Stimulated activated CD8-positive, alpha-beta memory T cell treated with anti-CD3 and anti-CD28 coated beads, Interleukin-4, amount 100 ng/mL, for 24 hours (primary cell): ENCODE results near the gene DHRS1.

ENCODE experiments used
- DNase-seq: peaks from one replicate; pipeline ENCODE4 v3.0.0-alpha.2; 2020; ENCODE audit warnings: low read depth

Gene DHRS1

DNA sequence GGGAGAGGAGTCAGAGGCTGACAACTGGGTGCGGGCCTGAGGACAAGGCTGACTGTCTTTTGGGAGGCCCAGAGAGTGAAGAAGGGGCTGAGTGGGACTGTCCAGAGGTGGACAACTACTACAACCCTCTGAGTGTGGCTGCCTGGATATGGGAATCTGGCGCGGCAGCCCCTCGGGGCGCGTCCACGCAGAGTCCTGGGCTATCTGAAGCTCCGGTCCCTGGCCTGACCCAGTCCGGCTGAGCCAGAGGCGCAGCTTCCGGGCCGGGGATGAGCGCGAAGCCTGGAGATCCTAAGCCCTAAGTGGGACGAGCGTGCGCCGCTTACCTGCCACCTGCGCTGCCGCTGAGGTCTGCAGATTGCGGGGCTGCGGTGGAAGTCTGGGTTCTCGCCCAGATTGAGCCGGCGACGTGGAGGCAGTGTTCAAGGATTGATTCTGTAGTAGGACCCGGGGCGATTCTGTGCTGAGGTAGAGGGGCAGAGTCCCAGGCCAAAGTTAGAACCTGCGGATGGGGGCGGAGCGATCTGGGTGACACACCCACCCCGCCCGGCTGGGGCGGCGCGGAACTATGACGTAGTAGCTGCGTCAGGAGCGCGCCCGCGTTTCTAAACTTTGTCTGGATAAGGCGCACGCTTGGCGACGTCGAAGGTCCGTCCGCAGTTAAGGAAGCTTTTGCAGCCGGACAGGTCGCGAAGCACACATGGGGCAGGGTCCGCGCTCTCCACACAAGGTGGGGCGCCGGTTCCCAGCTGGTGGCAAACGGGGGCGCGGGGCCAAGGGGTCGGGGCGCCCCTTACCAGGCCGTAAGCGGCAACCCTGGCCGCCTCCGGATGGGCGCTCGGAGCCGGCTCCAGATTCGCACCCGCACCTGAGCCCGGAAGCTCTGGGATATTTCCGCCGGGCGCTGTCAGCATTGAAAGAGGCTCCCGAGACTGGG lies at the start of gene DHRS1, which contains the start of gene NOP9:
TSS of gene DHRS1 (minus strand) at position 526 of the 937 bp plus-strand sequence. CDS start 674 bp downstream, outside the sequence.
TSS of gene NOP9 (plus strand) at position 596 of the 937 bp plus-strand sequence. CDS start at position 701, 105 bp downstream.
- DNase-seq, result peak; percentile 85

DNA sequence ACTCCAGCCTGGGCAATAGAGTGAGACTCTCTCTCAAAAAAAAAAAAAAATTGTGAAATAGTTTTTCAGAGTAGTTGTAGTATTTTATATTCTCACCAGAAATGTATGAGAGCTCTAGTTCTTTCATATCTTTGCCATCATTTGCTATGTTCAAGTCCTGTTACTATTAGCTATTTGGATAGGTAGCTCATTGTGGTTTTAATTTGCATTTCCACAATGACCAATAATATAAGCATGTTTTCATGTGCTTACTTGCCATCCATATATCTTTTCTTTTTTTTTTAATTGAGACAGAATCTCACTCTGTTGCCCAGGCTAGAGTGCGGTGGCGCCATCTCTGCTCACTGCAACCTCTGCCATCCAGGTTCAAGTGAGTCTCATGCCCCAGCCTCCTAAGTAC lies 48.6 kb upstream of the DHRS1 start:
- no peak for DNase-seq

DNA sequence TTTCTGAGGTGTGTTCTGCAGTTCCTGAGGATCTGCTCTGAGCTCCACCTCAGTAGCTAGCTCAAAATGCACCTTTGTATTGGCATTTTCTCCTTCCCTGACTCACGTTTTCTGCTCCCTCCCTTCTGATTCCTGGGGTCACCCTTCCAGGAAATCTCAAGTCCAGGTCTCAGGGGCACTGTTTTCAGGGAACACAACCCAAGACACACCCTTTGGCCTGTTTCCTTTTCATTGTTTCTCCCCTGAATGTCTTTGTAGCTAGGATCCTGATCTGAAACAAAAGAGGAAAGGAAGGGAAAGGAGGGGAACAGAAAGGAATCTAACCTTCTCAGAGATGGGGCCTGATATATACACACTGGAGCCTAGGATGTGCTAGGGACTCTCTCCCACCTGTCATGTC lies 47.6 kb upstream of the DHRS1 start:
- no peak for DNase-seq

DNA sequence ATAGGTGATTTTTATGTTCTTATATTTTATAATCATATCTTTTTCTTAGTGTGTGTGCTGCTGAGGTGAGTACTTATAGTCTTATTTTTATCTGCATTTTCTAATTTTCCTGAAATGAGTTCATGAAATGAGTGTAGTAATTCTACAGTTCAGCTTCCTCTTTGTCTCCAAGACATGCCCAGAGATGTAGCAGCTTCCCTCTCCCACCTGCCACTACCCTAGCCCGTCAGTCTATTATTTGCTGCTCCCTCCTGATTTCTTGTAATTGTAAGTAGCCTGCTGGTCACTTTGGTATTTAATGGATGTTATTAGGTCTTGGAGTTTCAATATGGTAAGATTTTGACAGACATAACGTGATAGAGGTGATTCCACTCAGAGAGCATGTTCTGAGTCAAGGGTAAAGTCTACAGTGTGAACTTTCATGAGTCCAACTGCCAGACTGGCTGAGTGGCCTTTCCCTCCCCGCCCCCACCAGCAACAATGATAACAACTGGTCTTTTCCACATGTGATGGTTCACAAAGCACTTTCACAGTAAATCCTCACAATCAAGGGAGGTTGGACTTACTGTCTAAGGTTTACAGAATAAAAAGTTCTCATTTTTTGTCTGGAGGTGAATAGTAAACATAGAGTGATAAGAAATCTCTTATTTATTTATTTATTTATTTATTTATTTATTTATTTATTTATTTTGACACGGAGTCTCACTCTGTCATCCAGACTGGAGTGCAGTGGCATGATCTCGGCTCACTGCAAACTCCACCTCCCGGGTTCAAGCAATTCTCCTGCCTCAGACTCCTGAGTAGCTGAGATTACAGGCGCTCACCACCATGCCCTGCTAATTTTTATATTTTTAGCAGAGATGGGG lies 44.4 kb upstream of the DHRS1 start:
- no peak for DNase-seq

DNA sequence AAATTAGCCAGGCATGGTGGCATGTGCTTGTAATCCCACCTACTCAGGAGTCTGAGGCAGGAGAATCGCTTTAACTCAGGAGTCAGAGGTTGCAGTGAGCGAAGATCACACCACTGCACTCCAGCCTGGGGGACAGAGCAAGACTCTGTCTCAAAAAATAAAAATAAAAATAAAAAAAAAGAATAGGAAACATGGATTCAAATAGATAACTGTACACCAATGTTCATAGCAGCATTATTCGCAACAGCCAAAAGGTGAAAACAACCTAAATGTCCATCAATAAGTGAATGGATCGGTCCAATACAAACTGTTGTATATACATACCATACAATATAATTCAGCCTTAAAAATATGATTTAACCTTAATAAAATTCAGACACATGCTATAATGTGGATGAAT lies 43.3 kb upstream of the DHRS1 start:
- DNase-seq, result no peak

DNA sequence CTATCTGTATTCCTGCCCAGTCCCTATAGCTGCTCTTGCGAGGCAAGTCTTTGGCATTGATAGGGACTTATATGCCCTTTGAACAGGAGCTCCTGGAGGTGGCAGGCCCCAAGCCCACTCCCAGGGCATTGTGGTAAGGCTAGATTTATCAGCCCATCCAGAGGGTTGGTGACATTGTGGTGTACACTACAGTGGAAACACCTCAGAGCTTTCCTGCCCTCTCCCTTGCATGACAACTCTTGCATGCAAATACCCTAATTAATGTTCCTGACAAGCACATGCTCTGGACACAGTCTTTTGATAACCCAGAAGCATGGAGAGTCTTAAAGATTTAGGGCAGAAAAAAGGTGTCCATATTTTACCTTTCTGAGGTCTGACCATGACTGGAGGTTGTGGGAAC lies 41.0 kb upstream of the DHRS1 start:
- no peak for DNase-seq

DNA sequence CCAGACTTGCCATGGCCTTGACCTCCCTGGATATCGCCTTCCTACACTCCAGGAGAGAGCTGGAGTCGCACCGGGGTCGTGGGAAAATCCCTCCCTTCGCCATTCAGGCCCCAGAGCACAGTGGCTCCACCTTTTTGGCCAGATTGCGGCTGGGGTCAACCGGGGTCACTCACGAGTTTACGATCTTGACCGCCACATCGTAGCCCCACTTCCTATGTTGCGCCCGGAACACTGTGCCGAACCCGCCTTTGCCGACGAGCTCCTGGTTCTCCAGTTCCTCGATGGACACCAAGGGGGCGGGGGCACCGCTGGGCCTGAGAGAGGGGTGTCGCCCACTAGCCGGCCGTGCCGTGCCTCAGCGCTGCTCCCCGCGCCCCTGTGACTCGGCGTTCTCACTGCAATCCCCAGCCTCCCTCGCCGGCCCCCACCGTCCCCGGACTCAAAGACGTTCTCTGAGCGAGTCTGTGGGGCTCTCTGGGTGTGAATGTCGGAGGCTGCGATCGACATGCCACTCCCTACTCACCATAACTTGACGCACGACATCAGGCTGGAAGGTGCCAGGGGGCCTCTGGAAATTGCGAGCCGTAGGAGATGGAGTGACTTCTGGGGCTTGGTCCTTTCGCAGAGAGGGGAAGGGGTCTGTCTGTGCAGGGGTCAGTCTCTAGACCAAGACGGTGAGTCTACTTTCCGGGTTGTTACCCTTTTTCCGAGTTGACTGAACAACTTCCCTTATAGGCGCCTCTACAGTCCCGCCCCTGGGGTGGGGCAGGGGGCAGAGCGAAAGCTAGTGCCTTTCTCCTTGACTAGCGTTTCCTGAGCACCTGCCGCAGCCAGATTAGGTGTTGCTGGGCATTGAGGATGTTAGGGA lies 39.9 kb upstream of the DHRS1 start, which contains the start of gene RIPK3:
TSS of gene RIPK3 (minus strand) at position 708 of the 868 bp plus-strand sequence. CDS start at position 543, 165 bp downstream.
- DNase-seq, result peak; percentile 54

DNA sequence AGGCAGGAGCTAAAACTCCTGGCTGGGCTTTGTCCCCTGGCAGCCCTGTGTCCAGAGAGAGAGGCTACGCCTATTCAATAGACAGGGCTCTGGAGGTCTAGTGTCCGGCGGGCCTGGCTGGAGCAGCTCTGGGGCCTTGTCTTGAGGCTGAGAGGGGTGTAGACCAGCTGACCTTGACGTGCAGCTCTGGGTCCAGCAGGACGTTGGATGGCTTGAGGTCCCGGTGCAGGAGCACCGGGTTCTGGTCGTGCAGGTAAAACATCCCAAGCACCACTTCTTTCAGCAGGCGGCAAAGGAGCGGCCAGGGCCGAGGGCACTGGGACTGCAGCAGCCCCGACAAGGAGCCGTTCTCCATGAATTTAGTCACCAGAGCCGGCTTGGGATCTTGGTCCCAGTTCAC lies 39.3 kb upstream of the DHRS1 start:
- no peak for DNase-seq

DNA sequence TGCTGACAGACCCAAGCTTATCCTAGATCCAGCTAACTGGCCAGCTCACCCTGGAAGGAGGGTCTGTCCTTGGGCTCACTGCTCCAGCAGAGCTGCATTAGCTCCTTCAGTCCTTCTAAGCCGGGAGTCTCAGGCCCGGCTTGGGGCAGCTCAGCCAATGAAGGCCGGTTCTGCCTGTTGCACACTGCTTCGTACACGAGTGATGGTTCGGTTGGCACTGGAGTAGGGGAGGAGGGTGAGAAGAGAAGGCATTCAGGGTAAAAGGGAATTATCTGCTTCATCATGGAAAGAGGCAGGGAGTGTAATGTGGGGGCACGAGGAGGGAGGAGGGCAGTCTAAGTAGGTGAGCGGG lies 38.2 kb upstream of the DHRS1 start:
- no peak for DNase-seq

DNA sequence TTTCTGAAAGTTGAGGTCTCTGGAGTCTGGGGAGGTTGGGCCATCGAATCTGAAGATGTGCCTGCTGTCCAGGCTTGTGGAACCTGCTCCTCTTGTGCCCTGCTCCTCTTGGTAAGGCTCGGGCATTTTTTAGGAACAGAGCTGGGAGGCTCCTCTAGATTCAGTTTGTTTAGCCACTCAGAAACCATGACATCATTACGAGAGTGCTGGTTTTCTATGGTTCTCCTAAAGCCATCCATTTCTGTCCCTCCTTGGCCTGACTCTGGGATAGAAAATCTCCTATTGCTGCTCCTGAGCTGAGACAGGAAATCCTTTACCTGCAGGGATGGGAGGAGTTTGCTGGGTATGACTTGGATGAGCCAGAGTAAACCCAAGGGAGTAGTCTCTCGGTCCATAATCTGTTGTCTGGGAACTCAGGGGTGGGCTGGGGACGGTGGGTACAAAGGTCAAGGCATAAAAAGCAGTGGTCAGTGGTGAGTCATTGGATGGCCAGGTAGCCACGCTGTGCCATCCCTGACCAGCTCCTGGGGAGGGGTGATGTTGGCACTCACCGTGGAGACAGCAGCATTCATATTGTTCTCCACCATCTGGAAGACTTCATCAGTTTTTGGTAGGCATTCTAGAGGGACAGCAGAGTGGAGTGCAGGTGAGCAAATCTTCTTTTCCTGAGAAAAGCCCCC lies 37.7 kb upstream of the DHRS1 start:
- DNase-seq, result no peak

DNA sequence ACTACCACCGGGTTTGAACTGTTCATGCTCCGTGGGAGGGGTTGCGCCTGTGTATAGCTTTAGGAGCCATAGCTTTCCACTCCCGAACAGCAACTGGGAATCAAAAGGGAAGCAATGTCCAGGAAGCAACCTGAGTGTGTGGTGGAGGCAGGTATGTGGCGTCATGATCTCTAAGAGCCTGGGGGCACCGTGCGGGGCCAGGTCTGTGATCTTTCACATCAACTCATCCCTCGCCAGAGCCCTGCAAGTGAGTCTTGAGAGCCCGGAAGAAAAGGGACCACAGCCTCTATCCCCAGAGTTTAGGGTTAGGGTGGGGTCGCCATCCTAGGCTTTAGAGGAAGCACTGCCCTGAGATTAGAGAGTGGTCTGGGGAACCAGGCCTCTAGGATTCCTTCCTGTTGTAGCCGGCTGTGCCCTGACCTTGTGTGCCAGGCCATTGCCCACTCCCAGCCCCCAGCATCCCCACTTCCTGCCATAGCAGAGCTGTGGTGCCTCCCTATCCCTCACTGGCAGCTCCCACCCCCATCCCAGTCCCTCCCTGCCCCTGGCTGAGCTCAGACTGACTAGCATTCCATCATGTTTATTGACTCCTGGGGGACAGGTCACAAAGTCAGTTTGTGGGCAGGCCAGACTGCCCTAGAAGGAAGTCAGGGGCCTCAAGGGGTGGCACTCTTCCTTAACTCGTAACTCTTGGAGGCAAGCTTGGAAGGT lies 36.0 kb upstream of the DHRS1 start:
- DNase-seq, result no peak

DNA sequence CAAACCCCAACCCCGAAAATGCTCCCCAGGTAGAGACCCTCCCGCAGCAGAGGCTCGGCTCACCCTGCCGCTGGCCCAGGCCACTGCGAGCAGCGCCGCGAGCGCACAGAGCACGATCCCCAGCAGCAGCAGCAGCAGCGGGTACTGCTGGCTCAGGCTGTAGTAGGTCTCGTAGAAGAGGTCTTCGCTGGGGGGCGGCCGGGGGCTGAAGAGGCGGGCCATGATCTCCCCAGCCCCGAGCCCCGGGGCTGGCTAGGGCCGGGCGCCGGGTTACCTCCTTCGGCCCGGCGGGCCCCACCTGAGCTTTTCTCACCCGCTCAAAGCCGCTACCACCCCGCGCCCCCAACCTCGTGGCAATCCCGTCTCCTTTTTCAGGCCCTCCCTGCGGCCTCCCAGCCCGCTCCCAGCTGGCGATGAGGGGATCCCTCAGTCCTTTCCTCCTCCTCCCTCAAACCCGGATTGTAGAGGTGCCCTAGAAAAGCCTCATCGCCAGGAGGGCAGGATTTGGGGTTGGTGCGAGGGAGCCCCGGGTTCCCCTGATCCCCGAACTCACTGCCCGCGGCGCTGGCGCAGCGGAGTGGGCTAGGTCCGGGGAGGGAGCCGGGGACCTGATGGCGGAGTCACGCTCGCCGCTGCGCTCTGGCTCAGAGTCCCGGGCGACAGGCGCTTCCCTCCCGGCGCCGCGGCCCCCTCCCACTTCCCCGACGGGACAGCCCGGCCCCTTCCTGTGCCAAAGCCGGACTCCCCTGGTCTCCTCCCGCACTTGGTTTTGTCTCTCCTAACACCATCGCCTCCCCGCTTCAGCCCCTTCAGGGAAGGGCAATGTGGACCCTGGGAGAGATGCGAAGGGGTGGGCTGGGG lies 35.1 kb upstream of the DHRS1 start, which contains the start of gene ADCY4:
TSS of gene ADCY4 (minus strand) at position 641 of the 861 bp plus-strand sequence. CDS start at position 222, 419 bp downstream.
- no peak for DNase-seq

DNA sequence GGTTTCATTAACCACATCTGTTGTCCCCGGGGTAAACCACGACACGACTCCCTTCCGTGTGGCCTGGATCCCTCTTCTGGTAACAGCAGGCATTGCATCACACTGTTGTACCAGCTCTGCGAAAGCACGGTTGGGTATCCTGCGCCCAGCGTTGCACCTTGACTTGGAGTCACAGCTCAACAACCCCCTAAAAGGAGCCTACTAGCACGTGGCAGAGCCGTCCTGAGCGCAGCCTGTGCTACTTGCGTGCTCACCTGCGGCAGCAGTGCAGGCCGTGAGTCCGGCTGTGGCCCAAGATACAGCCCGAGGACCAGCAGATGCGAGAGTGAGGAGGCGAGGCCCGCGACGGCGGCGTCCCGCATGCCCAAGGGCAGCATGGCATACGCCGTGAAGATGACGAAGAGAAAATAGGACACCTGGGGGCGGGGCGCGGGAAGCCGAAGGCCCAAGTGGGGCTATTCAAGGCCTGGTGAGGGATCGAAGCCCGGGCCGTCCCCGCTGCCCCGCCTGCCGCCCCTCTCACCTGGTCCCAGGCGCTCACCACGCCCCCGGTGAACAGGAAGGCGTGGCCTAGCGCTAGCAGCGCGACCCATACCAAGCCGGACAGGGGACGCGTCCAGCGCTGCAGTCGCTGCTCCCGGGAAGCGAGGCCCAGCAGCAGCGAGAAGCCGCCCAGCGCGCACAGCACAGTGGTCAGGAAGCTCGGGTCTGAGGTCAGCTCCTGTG lies 32.9 kb upstream of the DHRS1 start:
- DNase-seq, result peak; percentile 65

DNA sequence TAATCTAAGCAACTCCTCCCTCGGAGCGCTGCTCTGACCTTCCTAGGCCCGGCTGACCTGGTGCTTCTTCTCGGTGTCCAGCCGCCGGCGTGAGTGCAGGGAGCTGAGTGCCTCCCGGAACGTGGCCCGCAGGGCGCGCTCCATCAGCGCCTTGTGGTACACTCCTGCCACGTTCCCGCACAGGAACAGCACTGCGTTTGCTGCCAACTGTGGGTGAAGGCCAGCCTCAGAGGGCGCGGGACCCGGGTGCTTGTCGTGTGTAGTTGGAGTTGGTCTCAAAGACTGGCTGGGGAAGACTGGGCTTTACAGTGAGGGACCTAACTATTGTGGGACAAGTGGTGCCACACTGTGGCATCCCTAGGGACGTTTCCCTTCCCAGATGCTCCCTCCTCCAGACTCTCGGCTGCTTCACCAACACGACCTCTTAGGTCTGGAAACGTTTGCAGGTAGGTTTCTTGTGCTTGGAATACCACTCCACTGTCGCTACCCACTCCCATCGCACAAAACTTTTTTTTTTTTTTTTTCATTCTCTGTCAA lies 32.2 kb upstream of the DHRS1 start:
- no peak for DNase-seq

DNA sequence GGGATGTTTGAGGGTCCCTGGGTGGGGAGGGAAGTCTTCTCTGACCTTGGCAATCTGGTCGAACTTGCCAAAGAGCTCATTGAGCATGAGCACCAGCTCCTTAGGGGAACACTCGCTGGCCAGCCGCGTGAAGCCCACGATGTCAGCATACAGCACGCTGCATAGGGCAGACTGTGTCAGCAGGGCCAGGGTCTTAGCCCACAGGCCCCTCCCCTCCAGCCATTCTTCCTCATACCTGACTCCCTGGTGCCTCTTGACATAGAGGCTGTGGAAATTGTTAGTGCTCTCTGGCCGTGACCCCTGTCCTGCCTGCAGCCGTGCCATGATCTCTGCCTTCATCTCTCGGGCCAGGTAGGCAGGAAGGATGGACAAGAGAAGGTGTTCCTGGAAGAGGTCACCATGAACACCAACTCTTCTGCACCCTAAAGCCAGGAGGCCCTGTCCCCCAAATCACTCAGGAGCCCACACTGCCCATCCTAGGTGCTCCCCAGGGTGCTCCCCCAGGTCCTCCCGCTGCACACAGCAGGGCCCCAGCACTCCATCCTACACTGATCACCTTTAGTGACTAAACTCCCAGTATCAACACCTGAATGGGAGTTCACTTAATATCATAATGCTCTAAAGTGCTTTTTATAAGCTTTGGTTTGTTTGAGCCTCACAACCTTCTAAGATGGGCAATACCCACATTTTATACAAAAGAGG lies 31.5 kb upstream of the DHRS1 start:
- DNase-seq, result no peak

DNA sequence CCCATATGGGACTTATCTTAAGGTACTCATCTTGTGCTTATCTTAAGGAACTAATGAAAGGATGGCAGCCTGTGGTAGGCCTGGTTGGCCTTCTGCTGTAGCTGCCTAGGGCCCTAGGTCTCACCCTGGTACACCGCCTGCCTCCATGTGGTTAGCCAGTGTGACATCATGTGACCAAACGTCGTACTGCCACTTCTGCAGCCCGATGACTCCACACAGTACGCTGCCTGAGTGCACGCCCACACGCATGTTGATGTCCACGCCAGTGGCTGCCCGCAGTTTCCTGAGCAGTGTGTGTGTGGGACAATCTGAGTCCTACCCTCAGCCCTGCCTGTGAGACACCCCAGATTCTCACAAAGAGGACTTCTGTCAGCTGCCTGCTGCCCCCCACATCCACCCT lies 30.2 kb upstream of the DHRS1 start:
- peak; percentile 63 for DNase-seq

DNA sequence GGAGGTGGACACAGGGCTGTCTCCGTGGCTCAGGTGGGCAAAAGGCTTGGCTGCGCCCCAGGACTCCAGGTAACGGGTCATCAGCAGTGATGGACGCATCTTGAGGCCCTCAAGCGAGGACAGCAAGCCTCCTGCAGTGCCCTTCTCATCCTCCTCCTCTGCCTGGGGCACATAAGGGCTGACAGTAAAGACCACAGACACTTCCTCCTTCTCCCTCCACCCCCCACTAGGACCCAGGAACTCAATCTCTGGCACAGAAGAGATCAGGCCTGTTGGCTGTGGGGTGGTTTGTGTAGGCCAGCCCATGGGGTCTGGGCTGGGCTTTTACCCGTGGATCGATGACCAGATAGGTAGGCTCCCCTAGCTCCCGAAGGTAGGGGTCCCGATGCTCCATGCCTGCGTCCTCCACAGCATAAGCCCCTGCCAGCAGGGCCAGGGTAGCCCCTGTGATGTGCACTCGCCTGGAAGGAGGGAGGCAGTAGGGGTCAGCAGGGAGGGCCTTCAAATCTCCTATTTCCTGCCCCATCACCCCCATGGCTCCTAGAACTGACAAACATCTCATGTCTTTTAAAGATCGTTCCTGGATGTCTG lies 29.6 kb upstream of the DHRS1 start:
- no peak for DNase-seq
